Testis (tissue), 3 donors: Measurements from ENCODE around the gene FRS3. TPM values are rescaled to one million over a fixed set of nuclear protein-coding genes. Genes with fewer than 3 reads are reported as not detected.

Experiments
- DNase-seq: peaks from one replicate; pipeline ENCODE4 v3.0.0-alpha.2; 2019
- H3K27ac ChIP-seq, 2 donors: fragments of 200-600 bp; sonication (generic); one replicate each; pipeline ENCODE4 v1.5.1; 2019
- H3K27me3 ChIP-seq: fragments of 200-600 bp; sonication (generic); one replicate; pipeline ENCODE4 v1.5.1; 2019
- H3K36me3 ChIP-seq: fragments of 200-600 bp; sonication (generic); one replicate; pipeline ENCODE4 v1.5.1; 2017; ENCODE audit warnings: low read depth; ENCODE audit errors: missing control alignments
- H3K4me1 ChIP-seq: fragments of 200-600 bp; sonication (generic); one replicate; pipeline ENCODE4 v1.5.1; 2019
- H3K4me3 ChIP-seq, 2 donors: fragments of 200-600 bp; sonication (generic); one replicate each; pipeline ENCODE4 v1.5.1; 2017 to 2019
- H3K9me3 ChIP-seq: fragments of 200-600 bp; sonication (generic); one replicate; pipeline ENCODE4 v1.5.1; 2017
- POLR2A ChIP-seq: fragments of 450-650 bp; IDR thresholded peaks from one replicate; pipeline ENCODE4 v1.6.1; 2017; ENCODE audit warnings: antibody characterized with exemption, mild to moderate bottlenecking, moderate library complexity
- WGBS, 2 donors: methylation state at CpG; one replicate each; pipeline ENCODE4 v1.1.5; 2018; 5-methylcytosine and 5-hydroxymethylcytosine counted together
- intact Hi-C: fragments of 100-400 bp; cut with DNase I; formaldehyde crosslinking; loops from one replicate; pipeline ENCODE4 v1.15.1; 2023; ENCODE audit warnings: low total_unique reads
- polyA plus RNA-seq: library from polyadenylated mRNA; stranded (reverse); fragments of 350-450 nt; fragmentation: Illumina TruSeq; extraction: RNeasy Lipid Tissue Mini Kit (QIAGEN cat#74804); gene quantifications from one replicate; pipeline ENCODE4 v1.2.3, GENCODE V29; 2014; ENCODE audit warnings: low read depth, low replicate concordance; ENCODE audit not compliant: insufficient read depth
- total RNA-seq, 2 donors: library from RNA; depleted of rRNA; stranded (reverse); fragments of >200 nt; gene quantifications; one replicate each; pipeline ENCODE4 v1.2.3, GENCODE V29; 2016
- TF ChIP-seq, protein P1 (sequence below), 3 experiments: fragments of 450-650 bp in 2 of 3; fragments of 200-600 bp in 1 of 3; sonication (generic) in 1 of 3; IDR thresholded peaks; one replicate each; pipeline ENCODE4 v1.5.1; 2016 to 2019; ENCODE audit warnings: antibody characterized with exemption in 3 of 3, mild to moderate bottlenecking in 2 of 3, moderate library complexity in 1 of 3

Gene FRS3
- total and polyA plus RNA-seq, 3 donors from 2014 or later = 33.4 to 39.3 (median 34.1) TPM

DNA sequence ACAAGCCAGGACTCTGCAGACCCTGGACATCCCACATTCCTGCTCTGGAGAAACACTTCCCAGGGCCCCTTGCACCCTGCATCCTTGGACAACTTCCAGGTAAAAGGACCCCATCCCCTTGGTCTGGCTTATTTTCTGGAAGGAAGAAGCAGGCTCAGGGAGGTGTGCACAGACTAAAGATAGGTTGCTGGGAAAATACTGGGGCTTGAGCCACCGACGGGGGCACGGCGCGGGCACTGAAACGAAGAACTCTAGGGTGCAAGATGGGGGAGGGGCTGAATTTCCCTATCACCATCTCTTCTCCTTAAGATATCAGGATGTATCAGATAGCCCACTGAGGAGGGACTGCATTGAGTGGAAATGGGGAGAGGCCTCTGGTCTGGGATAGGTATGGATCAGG, 805 bp downstream of the FRS3 start:
- Histone ChIP-seq H3K4me1 (peaks cover 23% of the 10 kb centered on the region), H3K27ac (no peak overlapping the region), H3K9me3 (no peaks in the 10 kb centered on the region), H3K36me3 (no peaks in the 10 kb centered on the region), H3K27me3 (no peaks in the 10 kb centered on the region), H3K4me3 (peak overlapping the region; percentile 73 to 81)
- 25 to 39% methylated on average over 6 of the region's 6 CpGs for WGBS, 2 donors
- no peak for DNase-seq
- TF ChIP-seq POLR2A = no peak
- TF ChIP-seq, protein P1, sequence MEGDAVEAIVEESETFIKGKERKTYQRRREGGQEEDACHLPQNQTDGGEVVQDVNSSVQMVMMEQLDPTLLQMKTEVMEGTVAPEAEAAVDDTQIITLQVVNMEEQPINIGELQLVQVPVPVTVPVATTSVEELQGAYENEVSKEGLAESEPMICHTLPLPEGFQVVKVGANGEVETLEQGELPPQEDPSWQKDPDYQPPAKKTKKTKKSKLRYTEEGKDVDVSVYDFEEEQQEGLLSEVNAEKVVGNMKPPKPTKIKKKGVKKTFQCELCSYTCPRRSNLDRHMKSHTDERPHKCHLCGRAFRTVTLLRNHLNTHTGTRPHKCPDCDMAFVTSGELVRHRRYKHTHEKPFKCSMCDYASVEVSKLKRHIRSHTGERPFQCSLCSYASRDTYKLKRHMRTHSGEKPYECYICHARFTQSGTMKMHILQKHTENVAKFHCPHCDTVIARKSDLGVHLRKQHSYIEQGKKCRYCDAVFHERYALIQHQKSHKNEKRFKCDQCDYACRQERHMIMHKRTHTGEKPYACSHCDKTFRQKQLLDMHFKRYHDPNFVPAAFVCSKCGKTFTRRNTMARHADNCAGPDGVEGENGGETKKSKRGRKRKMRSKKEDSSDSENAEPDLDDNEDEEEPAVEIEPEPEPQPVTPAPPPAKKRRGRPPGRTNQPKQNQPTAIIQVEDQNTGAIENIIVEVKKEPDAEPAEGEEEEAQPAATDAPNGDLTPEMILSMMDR (IDR thresholded peaks at IDR 0.05) = no peak
- intact Hi-C loops = no loop called here

DNA sequence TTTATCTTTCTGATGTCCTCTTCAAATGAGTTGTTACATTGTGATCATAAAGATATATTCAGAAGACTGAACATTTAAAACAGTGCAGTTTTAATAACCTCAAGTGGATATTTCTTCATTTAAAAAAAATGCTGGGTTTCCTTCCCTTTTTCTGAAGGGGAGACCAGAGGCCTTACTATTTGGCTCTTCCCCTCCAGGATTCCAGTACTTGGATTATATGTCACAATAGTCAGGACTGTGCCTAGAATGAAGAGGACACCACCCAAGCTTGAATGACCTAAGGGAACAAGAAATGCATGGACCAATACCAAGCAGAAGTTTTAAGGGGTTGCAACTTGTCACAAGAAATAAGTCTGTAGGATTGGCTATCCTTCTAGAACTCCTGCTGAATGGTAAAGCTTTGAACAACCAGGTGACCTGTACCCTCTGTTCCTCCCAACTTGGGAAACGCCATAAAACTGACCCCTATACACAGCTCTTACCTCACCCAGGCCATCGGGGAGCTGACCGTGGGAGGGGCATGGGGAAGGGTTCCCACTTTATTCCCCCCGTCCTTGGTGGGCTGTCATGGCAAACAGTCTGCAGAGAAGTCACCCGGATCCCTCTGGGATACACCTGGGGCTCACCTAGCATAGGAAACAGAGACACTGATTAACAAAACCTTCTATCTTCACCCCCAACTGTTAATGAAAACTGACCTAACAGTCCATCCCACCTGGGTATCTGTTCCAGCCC, 2.0 kb downstream of the FRS3 start:
- WGBS, 2 donors = 77 to 79% methylated on average over 5 of the region's 5 CpGs
- no peak for DNase-seq
- Histone ChIP-seq H3K4me1 (peaks cover 23% of the 10 kb centered on the region), H3K27ac (no peak overlapping the region), H3K4me3 (no peak overlapping the region), H3K9me3 (no peaks in the 10 kb centered on the region), H3K36me3 (no peaks in the 10 kb centered on the region), H3K27me3 (no peaks in the 10 kb centered on the region)
- intact Hi-C loops = no loop called here
- TF ChIP-seq, protein P1 (IDR thresholded peaks at IDR 0.05) = no peak
- TF ChIP-seq POLR2A = no peak

DNA sequence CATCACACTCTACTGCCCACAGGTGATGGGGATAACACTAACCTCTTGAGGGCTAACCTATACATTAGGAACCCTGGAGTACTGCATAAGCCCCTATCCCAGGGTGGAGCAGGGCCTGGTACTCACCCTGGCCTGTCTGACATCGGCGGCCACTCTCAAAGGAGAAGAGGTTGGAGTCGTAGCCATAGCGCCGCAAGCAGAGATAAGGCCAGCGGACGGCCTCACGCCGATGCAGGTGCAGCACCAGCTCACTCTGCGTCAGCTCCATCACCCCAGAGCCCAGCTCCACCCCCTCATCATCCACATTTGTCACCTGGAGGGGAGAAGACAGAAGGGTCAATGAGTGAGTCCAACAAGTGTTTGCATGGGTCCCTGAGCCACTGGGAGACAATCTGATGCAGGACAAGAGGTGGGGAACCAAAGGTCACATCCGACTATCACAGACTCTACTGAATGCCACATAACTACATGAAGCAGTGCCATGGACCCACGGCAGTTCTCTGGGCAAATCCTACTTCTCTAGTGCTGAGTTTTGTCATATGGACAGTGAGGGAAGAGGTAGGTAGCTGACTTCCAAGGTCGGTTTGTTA, 4.3 kb downstream of the FRS3 start:
- TF ChIP-seq POLR2A = no peak
- TF ChIP-seq, protein P1 (IDR thresholded peaks at IDR 0.05) = no peak
- H3K9me3 ChIP-seq = no peaks in the 10 kb centered on the region
- no peaks in the 10 kb centered on the region for H3K27me3 ChIP-seq
- H3K4me1 ChIP-seq = peaks cover 13% of the 10 kb centered on the region
- 82 to 85% methylated on average over 13 of the region's 13 CpGs for WGBS, 2 donors
- intact Hi-C loops = no loop called here
- DNase-seq = no peak
- no peaks in the 10 kb centered on the region for H3K36me3 ChIP-seq
- H3K27ac ChIP-seq = no peak overlapping the region
- no peak overlapping the region for H3K4me3 ChIP-seq

DNA sequence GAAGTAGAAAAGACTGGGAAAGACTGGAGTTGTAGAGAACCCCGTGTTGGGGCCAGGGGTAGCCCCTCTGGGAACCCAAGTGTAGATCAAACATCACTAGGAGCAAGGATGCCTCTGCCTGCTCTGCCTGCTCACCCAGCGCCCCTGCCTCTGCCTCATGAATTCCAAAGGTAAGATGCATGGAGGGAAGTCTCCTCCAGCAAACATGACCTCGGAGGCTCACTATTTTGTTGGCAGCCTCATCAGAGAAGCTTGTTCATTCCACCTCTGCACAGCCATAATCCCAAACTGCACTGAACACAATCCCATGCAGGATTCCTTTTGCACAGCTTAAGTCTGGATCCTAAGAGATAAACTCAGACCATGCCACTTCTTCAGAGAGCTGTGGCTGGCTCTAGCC, 4.9 kb downstream of the FRS3 start:
- H3K27me3 ChIP-seq = no peaks in the 10 kb centered on the region
- no peak for DNase-seq
- 81 to 98% methylated on average over 3 of the region's 3 CpGs for WGBS, 2 donors
- H3K36me3 ChIP-seq = no peaks in the 10 kb centered on the region
- H3K4me3 ChIP-seq = no peak overlapping the region
- no peak overlapping the region for H3K27ac ChIP-seq
- H3K4me1 ChIP-seq = peaks cover 13% of the 10 kb centered on the region
- no peaks in the 10 kb centered on the region for H3K9me3 ChIP-seq
- TF ChIP-seq POLR2A = no peak
- TF ChIP-seq, protein P1 (IDR thresholded peaks at IDR 0.05) = no peak
- intact Hi-C loops = no loop called here
